GM18526 (cell line): ENCODE measurements around the gene AUTS2.

ENCODE experiments used
- POLR2A ChIP-seq: IDR thresholded peaks from 3 replicates; pipeline ENCODE4 v1.6.1; 2011; ENCODE audit not compliant: insufficient read length; ENCODE audit errors: extremely low read depth

The AUTS2 gene

DNA sequence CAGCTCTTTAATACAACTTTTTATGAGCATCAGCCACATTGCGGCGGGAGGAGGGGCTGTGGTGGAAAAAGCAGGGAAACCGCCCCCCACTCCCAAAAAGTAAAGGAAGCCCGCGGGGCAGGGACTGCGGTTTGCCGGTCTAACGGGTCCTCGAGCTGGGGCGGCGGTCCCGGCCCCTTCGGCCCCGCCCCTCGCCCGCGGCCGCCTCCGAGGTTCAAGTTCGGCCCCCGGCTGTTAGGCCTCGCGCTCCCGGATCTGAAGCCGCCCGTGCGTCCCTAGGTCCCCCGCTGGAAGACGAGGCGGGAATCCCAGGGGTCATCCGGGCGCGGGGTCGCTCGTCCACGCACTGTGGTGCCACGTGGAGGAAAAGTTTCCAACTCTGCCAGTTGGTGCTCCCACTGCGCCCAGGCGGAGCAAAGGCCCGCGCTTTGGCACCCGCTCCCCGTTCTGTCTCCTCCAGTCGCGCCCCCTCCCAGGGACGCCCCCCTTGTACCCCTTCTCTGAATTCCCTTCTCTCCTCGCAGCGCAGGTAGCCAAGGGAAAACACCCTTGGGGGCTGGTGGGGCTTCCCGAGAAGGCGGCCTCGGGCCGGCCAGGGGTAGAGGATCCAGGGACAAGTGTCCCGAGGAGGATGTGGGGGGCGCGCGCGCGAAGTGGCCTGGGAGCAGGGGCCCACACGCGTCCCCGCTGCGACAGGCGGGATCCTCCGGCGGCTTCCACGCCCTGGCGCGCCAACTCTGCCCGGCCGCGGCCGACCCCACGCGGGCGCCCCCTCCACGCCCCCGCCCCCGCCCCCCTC is 798 bp upstream of the AUTS2 start:
- no peak for TF ChIP-seq POLR2A

DNA sequence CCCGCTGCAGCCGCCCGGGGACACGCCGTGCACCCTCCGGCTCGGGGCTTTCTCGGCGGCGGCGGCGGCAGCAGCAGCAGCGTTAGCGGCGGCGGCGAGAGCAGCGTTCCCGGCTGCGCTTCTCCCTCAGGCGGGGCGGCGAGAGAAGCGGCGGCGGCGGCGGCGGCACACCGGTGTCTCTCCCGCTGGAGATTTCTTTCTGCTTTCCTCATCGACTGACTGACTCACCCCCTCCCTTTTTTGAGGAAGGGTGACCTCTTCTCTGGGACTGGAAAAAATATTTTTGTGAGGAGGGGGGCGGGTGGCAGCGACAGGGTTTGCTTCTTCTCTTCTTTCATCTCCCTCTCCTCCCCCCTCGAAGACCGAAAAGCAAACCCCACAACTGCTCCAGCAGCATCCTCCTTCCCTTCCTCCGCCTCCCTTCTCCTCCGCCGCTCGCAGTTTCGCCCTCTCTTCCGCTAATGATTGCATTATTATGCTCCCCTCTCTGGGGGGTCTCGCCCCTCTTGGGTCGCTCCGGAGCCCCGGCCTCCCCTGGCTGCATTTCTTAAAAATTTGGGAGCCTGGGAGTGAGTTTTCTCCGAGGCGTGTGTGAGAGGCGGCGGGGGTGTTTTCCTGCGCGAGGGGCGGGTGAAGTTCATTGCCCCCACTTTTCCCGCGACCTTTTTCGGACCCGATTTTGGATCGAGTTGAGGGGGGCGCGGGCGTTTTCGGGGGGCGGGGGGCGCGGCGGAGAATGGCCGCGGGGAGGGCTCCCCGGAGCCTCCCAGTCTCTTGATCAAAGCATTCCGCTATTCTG is 411 bp downstream of the AUTS2 start:
- TF ChIP-seq POLR2A = no peak

DNA sequence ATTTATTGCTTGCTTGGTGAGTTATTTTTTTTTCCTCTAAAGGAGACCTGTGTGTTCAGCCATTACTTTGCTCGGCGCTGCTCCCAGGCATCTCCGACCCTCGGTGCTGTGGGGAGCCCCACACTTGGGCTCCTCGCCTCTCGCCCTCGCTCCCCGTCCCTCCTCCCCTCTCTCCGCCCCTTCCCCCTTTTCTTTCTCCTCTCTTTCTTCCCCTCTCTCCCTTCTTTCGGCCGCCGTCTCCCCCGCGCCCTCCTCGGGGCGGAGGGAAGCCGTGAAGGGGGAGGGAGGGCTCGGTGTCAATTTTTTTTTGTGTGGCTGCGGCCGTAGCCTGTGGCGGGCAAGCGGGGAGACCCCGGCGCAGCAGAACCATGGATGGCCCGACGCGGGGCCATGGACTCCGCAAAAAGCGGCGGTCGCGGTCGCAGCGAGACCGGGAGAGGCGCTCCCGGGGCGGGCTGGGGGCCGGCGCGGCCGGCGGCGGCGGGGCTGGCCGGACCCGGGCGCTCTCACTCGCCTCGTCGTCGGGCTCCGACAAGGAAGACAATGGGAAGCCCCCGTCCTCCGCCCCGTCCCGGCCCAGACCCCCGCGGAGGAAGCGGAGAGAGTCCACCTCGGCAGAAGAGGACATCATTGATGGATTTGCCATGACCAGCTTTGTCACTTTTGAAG is 1.1 kb downstream of the AUTS2 start:
- TF ChIP-seq POLR2A = no peak

DNA sequence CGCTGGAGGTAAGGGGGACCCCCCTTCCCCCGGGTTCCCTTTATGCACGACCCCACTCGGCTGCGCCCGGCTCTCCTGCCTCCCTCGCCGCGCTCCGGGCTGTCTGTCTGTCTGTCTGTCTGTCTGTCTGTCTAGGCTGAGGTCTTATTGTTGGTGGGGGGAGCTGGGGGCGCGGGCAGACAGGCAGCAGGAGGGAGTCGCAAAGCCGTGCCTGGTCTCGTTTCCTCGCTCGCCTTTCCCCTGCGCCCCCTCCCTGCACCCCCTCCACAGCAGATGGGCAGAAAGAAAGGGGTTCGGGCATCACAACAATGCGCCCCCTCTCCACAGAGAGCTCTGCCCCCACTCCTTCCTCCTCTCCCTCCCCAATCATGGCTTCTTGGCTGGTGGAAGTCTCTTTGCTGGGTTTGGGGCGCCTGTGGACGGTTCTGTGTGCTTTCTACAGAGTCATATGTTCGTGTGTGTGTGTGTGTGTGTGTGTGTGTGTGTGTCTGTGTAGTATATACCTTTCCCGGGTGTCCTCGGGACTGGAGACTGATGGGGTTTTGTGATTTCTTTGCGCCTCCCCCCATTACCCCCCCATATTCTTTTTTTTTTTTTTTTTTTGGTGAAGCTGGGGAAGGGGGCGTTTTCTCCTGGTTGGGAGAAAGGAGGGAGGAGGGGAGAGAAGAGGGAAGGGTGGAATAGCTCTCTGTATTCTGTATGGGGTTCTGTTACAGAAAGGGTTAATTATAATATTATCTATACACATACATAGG is 1.9 kb downstream of the AUTS2 start:
- TF ChIP-seq POLR2A = no peak

DNA sequence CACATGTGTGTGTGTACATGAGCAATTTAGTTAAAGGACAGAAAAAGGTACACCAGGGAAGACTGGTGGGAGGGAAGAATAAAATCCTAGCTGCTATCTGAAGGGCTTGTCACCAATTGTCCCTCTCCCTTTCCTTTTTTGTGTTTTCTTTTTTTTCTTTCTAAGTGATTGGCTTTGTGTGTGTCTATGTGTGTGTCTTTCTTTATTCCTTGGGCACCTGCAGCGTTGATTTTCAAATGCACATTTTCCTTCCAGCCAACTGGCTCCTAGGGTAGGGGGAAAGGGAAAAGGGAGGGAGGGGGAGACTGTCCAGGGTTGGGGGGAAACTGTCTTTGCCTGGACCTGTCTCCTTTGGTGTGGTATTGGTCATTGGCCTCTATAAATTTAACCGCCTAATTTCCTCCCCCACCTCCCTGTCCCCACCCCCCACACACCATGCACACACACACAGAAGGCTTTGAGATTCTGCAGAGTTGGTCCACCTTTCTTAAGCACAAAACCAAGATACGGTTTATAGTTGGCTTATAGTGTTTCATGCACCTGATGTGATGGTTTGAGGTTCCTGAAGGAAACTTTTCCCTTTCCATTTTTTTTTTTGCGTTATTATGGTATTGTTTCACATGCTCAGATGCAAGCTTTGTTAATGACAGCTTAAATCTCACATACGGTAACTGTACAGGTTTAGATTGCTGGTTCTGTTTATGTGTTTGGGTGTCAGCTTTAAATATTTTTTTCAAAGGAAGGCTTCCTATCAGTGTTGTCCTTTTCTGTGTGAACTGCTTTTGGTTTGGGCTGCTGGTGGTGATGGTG is 2.6 kb downstream of the AUTS2 start:
- no peak for TF ChIP-seq POLR2A

DNA sequence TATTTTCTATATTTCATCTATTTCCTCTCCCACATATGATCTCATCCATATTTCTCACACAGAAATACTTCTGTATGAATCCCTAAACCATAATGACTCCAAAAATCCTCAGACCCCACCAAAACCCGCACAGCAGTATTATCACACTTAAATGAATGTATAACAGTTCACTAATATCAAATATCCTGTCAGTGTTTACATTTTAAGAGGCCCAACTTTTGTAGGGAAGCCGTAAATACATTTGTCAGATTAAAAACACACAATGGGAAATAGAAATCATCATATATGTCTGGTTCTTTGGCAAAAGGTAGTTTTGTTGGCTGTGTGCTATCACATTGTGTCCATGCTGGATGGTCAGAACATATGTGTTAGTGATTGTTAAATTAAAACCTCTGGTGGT is 4.2 kb downstream of the AUTS2 start:
- TF ChIP-seq POLR2A = no peak

DNA sequence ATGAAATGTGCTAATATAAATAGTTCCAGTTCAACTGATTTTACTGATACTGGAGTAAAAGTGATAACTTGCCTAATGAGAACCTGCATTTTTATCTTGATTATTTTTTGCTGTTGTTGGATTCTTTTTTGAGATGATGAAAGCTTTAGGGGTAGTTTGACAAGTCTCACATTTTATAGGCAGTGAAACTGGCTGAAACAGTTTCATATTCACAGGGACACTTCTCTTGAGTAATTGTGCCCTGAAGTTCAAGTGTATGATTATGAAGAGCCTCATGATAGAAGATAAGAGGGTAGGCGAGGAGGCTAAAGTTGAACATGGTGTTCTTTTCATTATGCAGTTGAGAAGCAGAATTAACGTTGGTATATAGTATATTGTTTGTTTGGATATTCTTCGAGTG is 5.1 kb downstream of the AUTS2 start:
- no peak for TF ChIP-seq POLR2A

DNA sequence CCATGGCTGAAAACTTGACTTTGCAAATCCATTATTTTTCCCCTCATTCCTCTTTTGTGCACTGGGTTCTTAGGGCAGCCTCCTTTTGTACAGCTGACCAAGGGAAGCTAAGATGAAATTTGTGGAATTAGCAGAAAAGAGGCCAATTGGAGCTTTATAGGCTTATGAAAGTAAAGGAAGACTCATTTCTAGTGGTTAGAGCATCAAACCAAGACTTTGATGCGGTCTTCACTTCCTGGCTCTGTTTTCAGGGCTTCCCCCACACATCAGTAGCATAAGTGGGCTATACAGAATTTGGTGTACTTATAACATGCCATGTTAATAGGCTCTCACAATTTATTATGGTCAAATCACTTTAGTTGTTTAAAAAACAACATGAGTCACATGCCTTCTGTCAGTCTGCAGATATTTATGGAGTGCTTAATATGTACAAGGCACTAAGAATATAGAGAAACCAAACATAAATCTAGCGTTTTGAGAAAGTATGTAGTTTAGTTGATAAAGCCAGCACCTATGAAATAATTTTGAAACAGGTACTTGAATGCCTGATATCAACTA is 5.7 kb downstream of the AUTS2 start:
- TF ChIP-seq POLR2A = no peak

DNA sequence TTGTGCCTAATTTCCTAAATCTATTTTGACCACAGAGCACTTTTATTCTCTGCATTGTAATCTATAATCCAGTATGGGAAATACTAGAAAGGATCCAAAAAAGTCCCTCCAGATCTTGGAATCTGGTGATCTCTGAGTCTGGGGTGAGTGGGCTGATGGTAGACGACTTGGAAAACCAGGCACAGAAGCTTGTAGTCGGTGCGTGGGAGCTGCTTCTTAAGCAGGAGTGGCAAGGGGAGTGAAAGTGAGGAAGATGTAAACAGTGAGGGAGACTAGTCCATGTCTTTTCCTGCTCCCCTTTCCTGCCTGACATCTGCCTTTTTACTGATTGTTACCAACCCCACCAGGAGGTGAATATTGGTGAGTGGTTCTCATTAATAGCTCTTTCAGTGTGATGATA is 6.8 kb downstream of the AUTS2 start:
- TF ChIP-seq POLR2A = no peak

DNA sequence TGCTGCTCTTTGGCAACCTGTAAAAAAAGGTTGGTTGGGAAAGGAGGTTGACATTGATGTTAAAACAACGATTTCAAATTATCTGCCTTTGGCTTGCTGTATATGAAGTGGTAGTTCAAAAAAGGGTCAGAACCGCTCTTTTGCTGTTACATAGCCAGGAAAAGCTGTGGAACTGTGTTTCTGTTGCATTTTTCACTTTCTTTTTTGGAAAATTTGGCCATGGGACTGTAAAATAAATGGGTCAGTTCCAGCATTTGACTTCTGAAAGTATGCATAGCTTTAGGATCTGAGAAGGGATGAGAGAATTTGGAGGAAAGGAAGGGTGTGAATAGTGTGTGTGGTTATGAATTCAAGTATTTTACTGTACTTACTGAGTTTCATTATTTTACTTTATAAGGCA is 7.3 kb downstream of the AUTS2 start:
- TF ChIP-seq POLR2A = no peak

DNA sequence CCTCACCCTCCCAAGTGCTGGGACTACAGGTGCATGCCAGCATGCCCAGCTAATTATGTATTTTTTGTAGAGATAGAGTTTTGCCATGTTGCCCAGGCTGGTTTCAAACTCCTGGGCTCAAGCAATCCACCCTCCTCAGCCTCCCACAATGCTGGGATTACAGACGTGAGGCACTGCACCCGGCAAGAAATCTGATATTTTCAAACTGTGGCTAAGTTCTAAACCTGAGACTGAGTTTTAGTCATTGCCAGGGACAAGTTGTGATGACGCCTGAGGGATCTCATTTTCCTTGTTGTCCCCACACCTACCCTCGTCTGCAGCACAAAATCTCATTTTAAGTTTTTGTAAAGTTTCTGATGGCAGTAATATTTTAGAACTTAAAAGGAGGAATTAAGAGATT is 9.8 kb downstream of the AUTS2 start:
- no peak for TF ChIP-seq POLR2A

DNA sequence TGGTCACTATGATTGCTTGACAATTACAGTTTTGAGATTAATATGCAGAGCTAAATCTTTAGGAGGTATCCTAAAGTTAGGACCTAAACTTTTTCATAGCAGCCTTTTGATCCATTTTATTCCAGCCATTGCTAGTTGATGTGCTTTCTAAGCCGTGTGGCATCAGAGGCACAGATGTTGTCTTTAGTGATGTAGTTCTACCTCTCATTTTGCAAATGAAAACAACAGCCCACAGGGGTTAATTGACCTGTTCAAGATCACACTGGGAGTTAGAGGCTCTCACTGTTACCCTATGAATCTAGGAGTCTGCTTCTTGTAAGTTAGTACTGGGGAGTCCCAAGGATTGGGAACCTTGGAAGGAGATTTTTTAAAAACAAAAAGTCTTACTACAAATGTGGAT is 10.6 kb downstream of the AUTS2 start:
- no peak for TF ChIP-seq POLR2A

DNA sequence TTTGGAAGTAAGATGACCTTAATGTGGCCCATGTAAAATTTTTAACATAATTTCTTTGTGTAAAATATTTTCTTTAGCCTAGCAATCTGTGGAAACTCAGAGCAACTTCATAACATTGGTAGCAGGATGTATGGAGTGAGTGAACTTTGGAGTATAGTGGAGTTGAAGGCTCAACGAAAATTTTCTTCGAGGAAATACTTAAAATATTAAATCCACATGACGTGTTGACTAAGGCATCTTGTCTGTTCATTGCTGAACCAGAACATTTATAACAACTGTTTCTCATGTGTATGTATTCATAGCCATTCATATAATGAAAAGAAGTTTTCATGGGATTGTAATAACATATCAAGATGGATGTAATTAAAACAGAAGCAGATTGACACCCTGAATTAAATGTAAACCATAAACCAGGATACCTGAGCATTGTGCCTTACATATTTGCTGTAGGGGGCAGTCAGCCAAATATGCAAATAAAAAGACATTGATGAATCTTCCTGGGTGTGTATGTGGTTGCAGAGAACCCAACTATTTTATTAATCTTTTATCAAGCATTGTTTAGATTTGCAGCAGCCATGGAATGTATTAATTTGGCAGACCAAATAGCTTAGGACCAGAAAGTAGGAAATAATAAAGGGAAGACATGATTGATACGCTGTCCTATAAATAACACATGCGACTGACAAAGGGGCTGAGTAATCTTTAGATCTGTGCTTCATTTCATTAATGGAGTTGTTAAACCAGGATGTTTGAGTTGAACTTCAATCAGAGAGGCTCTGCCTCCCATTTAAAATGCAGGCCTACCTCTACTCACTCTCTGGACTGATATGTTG is 11.5 kb downstream of the AUTS2 start:
- TF ChIP-seq POLR2A = no peak
